Measurements from ENCODE around the gene MORC4.

MORC4 gene

GRCh38 chrX:106936246-106936645 is 63.8 kb downstream of the MORC4 start:
- H3K9me3 Mint-ChIP-seq (ENCODE audit: low read depth) = no peaks in the 10 kb centered on the region
- H3K27ac Mint-ChIP-seq = no peak overlapping the region
- peaks cover 9% of the 10 kb centered on the region for H3K4me1 Mint-ChIP-seq (ENCODE audit: low read depth)
- no peak overlapping the region for H3K4me3 Mint-ChIP-seq
- no peaks in the 10 kb centered on the region for H3K27me3 Mint-ChIP-seq
- no peaks in the 10 kb centered on the region for H3K36me3 Mint-ChIP-seq

- H3K27me3 Mint-ChIP-seq = no peaks in the 10 kb centered on the region
- H3K27ac Mint-ChIP-seq = no peak overlapping the region
- H3K4me1 Mint-ChIP-seq (ENCODE audit: low read depth) = peaks cover 9% of the 10 kb centered on the region
- no peaks in the 10 kb centered on the region for H3K36me3 Mint-ChIP-seq
- no peaks in the 10 kb centered on the region for H3K9me3 Mint-ChIP-seq (ENCODE audit: low read depth)
- no peak overlapping the region for H3K4me3 Mint-ChIP-seq
These were observed 64.8 kb downstream of the MORC4 start for GRCh38 chrX:106935175-106935574.

- H3K4me3 Mint-ChIP-seq = no peak overlapping the region
- H3K27me3 Mint-ChIP-seq = no peaks in the 10 kb centered on the region
- H3K36me3 Mint-ChIP-seq = no peaks in the 10 kb centered on the region
- no peaks in the 10 kb centered on the region for H3K9me3 Mint-ChIP-seq (ENCODE audit: low read depth)
- H3K4me1 Mint-ChIP-seq (ENCODE audit: low read depth) = peaks cover 9% of the 10 kb centered on the region
- no peak overlapping the region for H3K27ac Mint-ChIP-seq
These were observed 66.5 kb downstream of the MORC4 start for GRCh38 chrX:106933538-106933961.

- Mint-ChIP-seq H3K9me3 (ENCODE audit: low read depth) (no peaks in the 10 kb centered on the region), H3K4me3 (no peak overlapping the region), H3K27ac (no peak overlapping the region), H3K36me3 (no peaks in the 10 kb centered on the region), H3K27me3 (no peaks in the 10 kb centered on the region), H3K4me1 (ENCODE audit: low read depth) (peaks cover 9% of the 10 kb centered on the region)
These were observed 67.0 kb downstream of the MORC4 start for GRCh38 chrX:106932960-106933537.

GRCh38 chrX:106932492-106932923 is 67.5 kb downstream of the MORC4 start:
- Mint-ChIP-seq H3K9me3 (ENCODE audit: low read depth) (no peaks in the 10 kb centered on the region), H3K4me1 (ENCODE audit: low read depth) (peaks cover 9% of the 10 kb centered on the region), H3K27ac (no peak overlapping the region), H3K27me3 (no peaks in the 10 kb centered on the region), H3K4me3 (no peak overlapping the region), H3K36me3 (no peaks in the 10 kb centered on the region)

- Mint-ChIP-seq H3K4me3 (no peak overlapping the region), H3K36me3 (no peaks in the 10 kb centered on the region), H3K4me1 (ENCODE audit: low read depth) (peaks cover 9% of the 10 kb centered on the region), H3K27ac (no peak overlapping the region), H3K9me3 (ENCODE audit: low read depth) (no peaks in the 10 kb centered on the region), H3K27me3 (no peaks in the 10 kb centered on the region)
These were observed 68.1 kb downstream of the MORC4 start for GRCh38 chrX:106931831-106932491.

- H3K36me3 Mint-ChIP-seq = no peaks in the 10 kb centered on the region
These were observed 71.8 kb downstream of the MORC4 start for GRCh38 chrX:106928227-106928626.

GRCh38 chrX:106927700-106928099 is 72.3 kb downstream of the MORC4 start:
- H3K36me3 Mint-ChIP-seq = no peaks in the 10 kb centered on the region
- H3K27ac Mint-ChIP-seq = no peak overlapping the region
- no peaks in the 10 kb centered on the region for H3K27me3 Mint-ChIP-seq
- H3K4me3 Mint-ChIP-seq = no peak overlapping the region
- H3K4me1 Mint-ChIP-seq (ENCODE audit: low read depth) = peaks cover under 1% of the 10 kb centered on the region
- no peaks in the 10 kb centered on the region for H3K9me3 Mint-ChIP-seq (ENCODE audit: low read depth)

More at GRCh38 chrX:106928227-106928626, 71.8 kb downstream of the MORC4 start:
- Mint-ChIP-seq H3K27ac (no peak overlapping the region), H3K9me3 (ENCODE audit: low read depth) (no peaks in the 10 kb centered on the region), H3K4me3 (no peak overlapping the region), H3K27me3 (no peaks in the 10 kb centered on the region), H3K4me1 (ENCODE audit: low read depth) (peaks cover 4% of the 10 kb centered on the region)

- H3K4me1 Mint-ChIP-seq (ENCODE audit: low read depth) = no peaks in the 10 kb centered on the region
- H3K4me3 Mint-ChIP-seq = no peak overlapping the region
- H3K27me3 Mint-ChIP-seq = no peaks in the 10 kb centered on the region
- H3K36me3 Mint-ChIP-seq = no peaks in the 10 kb centered on the region
- no peak overlapping the region for H3K27ac Mint-ChIP-seq
- H3K9me3 Mint-ChIP-seq (ENCODE audit: low read depth) = no peaks in the 10 kb centered on the region
These were observed 73.0 kb downstream of the MORC4 start for GRCh38 chrX:106927023-106927422.

- Mint-ChIP-seq H3K36me3 (no peaks in the 10 kb centered on the region), H3K27ac (no peak overlapping the region), H3K4me3 (no peak overlapping the region), H3K9me3 (ENCODE audit: low read depth) (no peaks in the 10 kb centered on the region), H3K4me1 (ENCODE audit: low read depth) (peaks cover 16% of the 10 kb centered on the region), H3K27me3 (no peaks in the 10 kb centered on the region)
These were observed 78.4 kb downstream of the MORC4 start for GRCh38 chrX:106921637-106922036.

- H3K27me3 Mint-ChIP-seq = no peaks in the 10 kb centered on the region
- H3K4me1 Mint-ChIP-seq (ENCODE audit: low read depth) = peaks cover 20% of the 10 kb centered on the region
- no peak within 1 kb of the TSS for H3K27ac Mint-ChIP-seq
- no peaks in the 10 kb centered on the region for H3K9me3 Mint-ChIP-seq (ENCODE audit: low read depth)
- H3K36me3 Mint-ChIP-seq = no peaks in the 10 kb centered on the region
- H3K4me3 Mint-ChIP-seq = no peak within 1 kb of the TSS
These were observed 80.0 kb downstream of the MORC4 start, which contains the start of gene CLDN2 for GRCh38 chrX:106919932-106920452. Gene CLDN2, plus strand, starts transcription at chrX:106920402. Its CDS starts 7,827 bp downstream, at chrX:106928229.

GRCh38 chrX:106917830-106918500 is 82.0 kb downstream of the MORC4 start:
- Mint-ChIP-seq H3K4me3 (peak overlapping the region; percentile 3), H3K4me1 (ENCODE audit: low read depth) (peaks cover 20% of the 10 kb centered on the region), H3K9me3 (ENCODE audit: low read depth) (no peaks in the 10 kb centered on the region), H3K27ac (no peak overlapping the region), H3K27me3 (no peaks in the 10 kb centered on the region), H3K36me3 (no peaks in the 10 kb centered on the region)

- peaks cover 13% of the 10 kb centered on the region for H3K4me1 Mint-ChIP-seq (ENCODE audit: low read depth)
- H3K36me3 Mint-ChIP-seq = no peaks in the 10 kb centered on the region
- H3K9me3 Mint-ChIP-seq (ENCODE audit: low read depth) = no peaks in the 10 kb centered on the region
- H3K27ac Mint-ChIP-seq = no peak overlapping the region
- no peaks in the 10 kb centered on the region for H3K27me3 Mint-ChIP-seq
- no peak overlapping the region for H3K4me3 Mint-ChIP-seq
These were observed 87.1 kb downstream of the MORC4 start for GRCh38 chrX:106912864-106913263.

GRCh38 chrX:106906361-106906760 is 93.7 kb downstream of the MORC4 start:
- Mint-ChIP-seq H3K4me3 (no peak overlapping the region), H3K9me3 (ENCODE audit: low read depth) (no peaks in the 10 kb centered on the region), H3K27me3 (no peaks in the 10 kb centered on the region), H3K4me1 (ENCODE audit: low read depth) (no peaks in the 10 kb centered on the region), H3K27ac (no peak overlapping the region), H3K36me3 (no peaks in the 10 kb centered on the region)

- Mint-ChIP-seq H3K27ac (no peak overlapping the region), H3K9me3 (ENCODE audit: low read depth) (no peaks in the 10 kb centered on the region), H3K4me1 (ENCODE audit: low read depth) (no peaks in the 10 kb centered on the region), H3K36me3 (no peaks in the 10 kb centered on the region), H3K27me3 (no peaks in the 10 kb centered on the region), H3K4me3 (no peak overlapping the region)
These were observed 94.8 kb downstream of the MORC4 start for GRCh38 chrX:106905064-106905708.

Data from activated naive CD8-positive, alpha-beta T cell (primary cell).